Stimulated activated naive CD8-positive, alpha-beta T cell treated with anti-CD3 and anti-CD28 coated beads, Interleukin-15, amount 100 ng/mL, for 72 hours (primary cell): ENCODE data around the gene CDC45.
"Not testable (repeated sequence)": the region's sequence is repeated elsewhere in the genome, so short reads cannot be mapped to it uniquely, and the experiment has no call there.

Experiments used
- ATAC-seq: fragments of 150-1000 bp; cut with Tn5 transposase; 2 replicates; pipeline ENCODE4 v1.10.0; 2021; ENCODE audit warnings: mild to moderate bottlenecking, moderate library complexity
- DNase-seq, 2 donors: peaks; one replicate each; pipeline ENCODE4 v3.0.0; 2021 to 2022
- H3K27ac Mint-ChIP-seq, 2 donors: one replicate each; pipeline ENCODE4 v1.8.0; 2022; ENCODE audit warnings: mild to moderate bottlenecking in 2 of 2, mixed read lengths in 2 of 2, moderate library complexity in 2 of 2
- H3K27me3 Mint-ChIP-seq: one replicate; pipeline ENCODE4 v1.8.0; 2022; ENCODE audit warnings: mixed read lengths
- H3K4me1 Mint-ChIP-seq: one replicate; pipeline ENCODE4 v1.8.0; 2022; ENCODE audit warnings: mild to moderate bottlenecking, mixed read lengths
- H3K4me3 Mint-ChIP-seq, 2 donors: one replicate each; pipeline ENCODE4 v1.8.0; 2022; ENCODE audit warnings: mild to moderate bottlenecking in 2 of 2, mixed read lengths in 2 of 2, moderate library complexity in 1 of 2
- H3K9me3 Mint-ChIP-seq, 2 donors: one replicate each; pipeline ENCODE4 v1.8.0; 2022; ENCODE audit warnings: mixed read lengths in 2 of 2

The CDC45 gene

GRCh38 chr22:19533049-19533626 is 53.4 kb downstream of the CDC45 start:
- H3K4me1 Mint-ChIP-seq = no peaks in the 10 kb centered on the region
- ATAC-seq (no peak), DNase-seq (no peak)
- no peaks in the 10 kb centered on the region for H3K27me3 Mint-ChIP-seq
- H3K27ac Mint-ChIP-seq = peak overlapping the region; percentile 24 to 72
- no peak overlapping the region for H3K4me3 Mint-ChIP-seq
- no peaks in the 10 kb centered on the region for H3K9me3 Mint-ChIP-seq

- ATAC-seq = no peak
- H3K27ac Mint-ChIP-seq = no peak overlapping the region
- no peaks in the 10 kb centered on the region for H3K27me3 Mint-ChIP-seq
Observed at GRCh38 chr22:19533857-19534256, 54.1 kb downstream of the CDC45 start.

GRCh38 chr22:19535001-19535400 is 55.3 kb downstream of the CDC45 start:
- Mint-ChIP-seq H3K27me3 (no peaks in the 10 kb centered on the region), H3K4me3 (no peak overlapping the region), H3K9me3 (no peaks in the 10 kb centered on the region), H3K4me1 (no peaks in the 10 kb centered on the region), H3K27ac (no peak overlapping the region)
- no peak for ATAC-seq
- DNase-seq = no peak

More at GRCh38 chr22:19533857-19534256, 54.1 kb downstream of the CDC45 start:
- no peak overlapping the region for H3K4me3 Mint-ChIP-seq
- H3K4me1 Mint-ChIP-seq = no peaks in the 10 kb centered on the region
- DNase-seq = no peak
- H3K9me3 Mint-ChIP-seq = no peaks in the 10 kb centered on the region

GRCh38 chr22:19536564-19536963 is 56.8 kb downstream of the CDC45 start:
- Mint-ChIP-seq H3K4me3 (no peak overlapping the region), H3K9me3 (no peaks in the 10 kb centered on the region), H3K4me1 (no peaks in the 10 kb centered on the region), H3K27ac (no peak overlapping the region), H3K27me3 (no peaks in the 10 kb centered on the region)
- ATAC-seq (no peak), DNase-seq (no peak)

- ATAC-seq = no peak
- H3K27ac Mint-ChIP-seq = no peak overlapping the region
- no peaks in the 10 kb centered on the region for H3K27me3 Mint-ChIP-seq
- DNase-seq = no peak
- no peaks in the 10 kb centered on the region for H3K4me1 Mint-ChIP-seq
- H3K4me3 Mint-ChIP-seq = no peak overlapping the region
- H3K9me3 Mint-ChIP-seq = no peaks in the 10 kb centered on the region
Observed at GRCh38 chr22:19537941-19538488, 58.3 kb downstream of the CDC45 start.

GRCh38 chr22:19540394-19540793 is 60.7 kb downstream of the CDC45 start:
- Mint-ChIP-seq H3K9me3 (no peaks in the 10 kb centered on the region), H3K4me3 (no peak overlapping the region), H3K27ac (no peak overlapping the region), H3K27me3 (no peaks in the 10 kb centered on the region), H3K4me1 (no peaks in the 10 kb centered on the region)
- DNase-seq (no peak), ATAC-seq (no peak)

GRCh38 chr22:19543970-19544708 is 64.4 kb downstream of the CDC45 start:
- ATAC-seq (no peak), DNase-seq (no peak)
- no peak overlapping the region for H3K4me3 Mint-ChIP-seq
- H3K9me3 Mint-ChIP-seq = no peaks in the 10 kb centered on the region
- H3K27ac Mint-ChIP-seq = no peak overlapping the region
- H3K4me1 Mint-ChIP-seq = no peaks in the 10 kb centered on the region
- H3K27me3 Mint-ChIP-seq = no peaks in the 10 kb centered on the region

- Mint-ChIP-seq H3K27me3 (no peaks in the 10 kb centered on the region), H3K27ac (no peak overlapping the region), H3K9me3 (no peaks in the 10 kb centered on the region), H3K4me3 (no peak overlapping the region), H3K4me1 (no peaks in the 10 kb centered on the region)
- ATAC-seq (no peak), DNase-seq (no peak)
Observed at GRCh38 chr22:19545935-19546207, 66.2 kb downstream of the CDC45 start.

GRCh38 chr22:19546680-19547079 is 67.0 kb downstream of the CDC45 start:
- Mint-ChIP-seq H3K4me3 (no peak overlapping the region), H3K9me3 (no peaks in the 10 kb centered on the region), H3K4me1 (no peaks in the 10 kb centered on the region), H3K27ac (no peak overlapping the region), H3K27me3 (no peaks in the 10 kb centered on the region)
- ATAC-seq (no peak), DNase-seq (no peak)

- ATAC-seq = no peak
Observed at GRCh38 chr22:19547620-19548019, 67.9 kb downstream of the CDC45 start.

GRCh38 chr22:19548427-19548826 is 68.7 kb downstream of the CDC45 start:
- DNase-seq, H3K4me3 Mint-ChIP-seq, H3K4me1 Mint-ChIP-seq, H3K27me3 Mint-ChIP-seq, ATAC-seq, H3K9me3 Mint-ChIP-seq, H3K27ac Mint-ChIP-seq: not testable (repeated sequence)

More at GRCh38 chr22:19547620-19548019, 67.9 kb downstream of the CDC45 start:
- H3K4me3 Mint-ChIP-seq = no peak overlapping the region
- H3K9me3 Mint-ChIP-seq = no peaks in the 10 kb centered on the region
- DNase-seq = no peak
- H3K4me1 Mint-ChIP-seq = no peaks in the 10 kb centered on the region
- no peaks in the 10 kb centered on the region for H3K27me3 Mint-ChIP-seq
- H3K27ac Mint-ChIP-seq = no peak overlapping the region

GRCh38 chr22:19548964-19549363 is 69.2 kb downstream of the CDC45 start:
- Mint-ChIP-seq H3K9me3 (no peaks in the 10 kb centered on the region), H3K27ac (no peak overlapping the region), H3K27me3 (no peaks in the 10 kb centered on the region), H3K4me1 (no peaks in the 10 kb centered on the region), H3K4me3 (no peak overlapping the region)
- DNase-seq = no peak
- no peak for ATAC-seq

GRCh38 chr22:19549428-19549827 is 69.7 kb downstream of the CDC45 start:
- Mint-ChIP-seq H3K27ac (no peak overlapping the region), H3K27me3 (no peaks in the 10 kb centered on the region), H3K9me3 (no peaks in the 10 kb centered on the region), H3K4me3 (no peak overlapping the region), H3K4me1 (no peaks in the 10 kb centered on the region)
- ATAC-seq (no peak), DNase-seq (no peak)

GRCh38 chr22:19550382-19550781 is 70.7 kb downstream of the CDC45 start:
- ATAC-seq (no peak), DNase-seq (no peak)
- Mint-ChIP-seq H3K27me3 (no peaks in the 10 kb centered on the region), H3K27ac (no peak overlapping the region), H3K4me1 (no peaks in the 10 kb centered on the region), H3K4me3 (no peak overlapping the region), H3K9me3 (no peaks in the 10 kb centered on the region)

- ATAC-seq (no peak), DNase-seq (no peak)
- no peak overlapping the region for H3K27ac Mint-ChIP-seq
- no peaks in the 10 kb centered on the region for H3K4me1 Mint-ChIP-seq
- no peaks in the 10 kb centered on the region for H3K9me3 Mint-ChIP-seq
- no peaks in the 10 kb centered on the region for H3K27me3 Mint-ChIP-seq
- no peak overlapping the region for H3K4me3 Mint-ChIP-seq
Observed at GRCh38 chr22:19553201-19553600, 73.5 kb downstream of the CDC45 start.

GRCh38 chr22:19554834-19555404 is 75.2 kb downstream of the CDC45 start:
- no peaks in the 10 kb centered on the region for H3K9me3 Mint-ChIP-seq

More at GRCh38 chr22:19554834-19555404, 75.2 kb downstream of the CDC45 start:
- Mint-ChIP-seq H3K27me3 (no peaks in the 10 kb centered on the region), H3K4me1 (no peaks in the 10 kb centered on the region), H3K4me3 (no peak overlapping the region), H3K27ac (peak overlapping the region in 1 of 2 donors; percentile 87)
- DNase-seq (no peak), ATAC-seq (no peak)
